Ascending aorta (tissue), 2 donors: ENCODE measurements around the gene KLHDC9. TPM values are rescaled to one million over a fixed set of nuclear protein-coding genes. Genes with fewer than 3 reads are reported as not detected.

Source experiments
- DNase-seq, 2 donors: peaks; one replicate each; pipeline ENCODE4 v3.0.0-alpha.2; 2019; ENCODE audit warnings: low spot score in 2 of 2
- H3K27ac ChIP-seq, 2 donors: fragments of 200-600 bp; sonication (generic); one replicate each; pipeline ENCODE4 v1.5.1; 2016 to 2017; ENCODE audit warnings: mild to moderate bottlenecking in 1 of 2
- H3K27me3 ChIP-seq: fragments of 200-600 bp; sonication (generic); one replicate; pipeline ENCODE4 v1.5.1; 2017
- H3K36me3 ChIP-seq, 2 donors: fragments of 200-600 bp; sonication (generic); one replicate each; pipeline ENCODE4 v1.5.1; 2016
- H3K4me1 ChIP-seq, 2 donors: fragments of 200-600 bp; sonication (generic); one replicate each; pipeline ENCODE4 v1.5.1; 2016 to 2017; ENCODE audit warnings: mild to moderate bottlenecking in 1 of 2
- H3K4me3 ChIP-seq, 2 donors: fragments of 200-600 bp; sonication (generic); one replicate each; pipeline ENCODE4 v1.5.1; 2016 to 2017; ENCODE audit warnings: mild to moderate bottlenecking in 1 of 2
- H3K9me3 ChIP-seq, 2 donors: fragments of 200-600 bp; sonication (generic); one replicate each; pipeline ENCODE4 v1.5.1; 2016
- intact Hi-C: fragments of 100-400 bp; cut with DNase I; formaldehyde crosslinking; loops from one replicate; pipeline ENCODE4 v1.15.1; 2023
- total RNA-seq: library from RNA; depleted of rRNA; stranded (reverse); fragments of >200 nt; gene quantifications from one replicate; pipeline ENCODE4 v1.1.0, GENCODE V29; 2016
- TF ChIP-seq, protein P1 (sequence below), 3 experiments: fragments of 200-600 bp in 2 of 3; fragments of 450-650 bp in 1 of 3; sonication (generic) in 2 of 3; IDR thresholded peaks; one replicate each; pipeline ENCODE4 v1.5.1; 2016 to 2019; ENCODE audit warnings: antibody characterized with exemption in 3 of 3, mild to moderate bottlenecking in 1 of 3, moderate library complexity in 1 of 3

The KLHDC9 gene
- total RNA-seq, 1 donor from 2014 or later = 0.32 TPM

DNA sequence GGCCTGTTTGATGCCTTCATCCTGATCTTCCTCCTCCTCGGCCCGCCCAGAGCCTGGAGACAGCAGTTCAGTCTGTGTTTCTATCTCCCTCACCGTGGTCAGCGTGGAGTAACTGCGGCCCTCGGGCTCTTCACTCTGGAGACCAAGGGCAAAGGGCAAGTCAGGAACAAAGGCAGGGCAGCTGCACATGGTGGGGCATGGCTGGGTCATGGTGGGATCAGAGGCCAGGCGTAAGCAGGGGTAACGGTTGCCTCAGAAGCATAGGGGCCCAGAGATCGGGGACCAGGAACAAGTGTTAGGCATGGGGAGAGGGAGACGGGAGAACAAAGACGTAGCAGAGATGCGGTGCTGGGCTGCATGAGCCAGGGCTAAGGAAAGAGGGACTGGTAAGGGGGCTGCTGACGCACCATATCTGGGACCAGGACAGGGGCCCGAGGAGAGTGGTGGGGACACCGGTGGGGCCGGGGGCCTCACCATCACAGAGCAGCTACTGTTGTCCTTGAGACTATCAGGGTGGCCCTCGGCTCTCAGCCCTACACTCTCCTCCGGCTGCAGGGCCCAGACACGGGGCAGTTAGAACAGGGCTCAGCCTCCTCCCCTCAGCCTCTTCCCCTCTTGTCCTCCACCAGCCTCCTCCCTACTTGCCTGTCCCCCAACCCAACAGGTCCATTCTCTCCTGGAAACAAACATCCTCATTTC, 25.3 kb upstream of the KLHDC9 start:
- TF ChIP-seq, protein P1, sequence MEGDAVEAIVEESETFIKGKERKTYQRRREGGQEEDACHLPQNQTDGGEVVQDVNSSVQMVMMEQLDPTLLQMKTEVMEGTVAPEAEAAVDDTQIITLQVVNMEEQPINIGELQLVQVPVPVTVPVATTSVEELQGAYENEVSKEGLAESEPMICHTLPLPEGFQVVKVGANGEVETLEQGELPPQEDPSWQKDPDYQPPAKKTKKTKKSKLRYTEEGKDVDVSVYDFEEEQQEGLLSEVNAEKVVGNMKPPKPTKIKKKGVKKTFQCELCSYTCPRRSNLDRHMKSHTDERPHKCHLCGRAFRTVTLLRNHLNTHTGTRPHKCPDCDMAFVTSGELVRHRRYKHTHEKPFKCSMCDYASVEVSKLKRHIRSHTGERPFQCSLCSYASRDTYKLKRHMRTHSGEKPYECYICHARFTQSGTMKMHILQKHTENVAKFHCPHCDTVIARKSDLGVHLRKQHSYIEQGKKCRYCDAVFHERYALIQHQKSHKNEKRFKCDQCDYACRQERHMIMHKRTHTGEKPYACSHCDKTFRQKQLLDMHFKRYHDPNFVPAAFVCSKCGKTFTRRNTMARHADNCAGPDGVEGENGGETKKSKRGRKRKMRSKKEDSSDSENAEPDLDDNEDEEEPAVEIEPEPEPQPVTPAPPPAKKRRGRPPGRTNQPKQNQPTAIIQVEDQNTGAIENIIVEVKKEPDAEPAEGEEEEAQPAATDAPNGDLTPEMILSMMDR (IDR thresholded peaks at IDR 0.05) = no peak
- H3K9me3 ChIP-seq = no peaks in the 10 kb centered on the region
- intact Hi-C loops = no loop called here

DNA sequence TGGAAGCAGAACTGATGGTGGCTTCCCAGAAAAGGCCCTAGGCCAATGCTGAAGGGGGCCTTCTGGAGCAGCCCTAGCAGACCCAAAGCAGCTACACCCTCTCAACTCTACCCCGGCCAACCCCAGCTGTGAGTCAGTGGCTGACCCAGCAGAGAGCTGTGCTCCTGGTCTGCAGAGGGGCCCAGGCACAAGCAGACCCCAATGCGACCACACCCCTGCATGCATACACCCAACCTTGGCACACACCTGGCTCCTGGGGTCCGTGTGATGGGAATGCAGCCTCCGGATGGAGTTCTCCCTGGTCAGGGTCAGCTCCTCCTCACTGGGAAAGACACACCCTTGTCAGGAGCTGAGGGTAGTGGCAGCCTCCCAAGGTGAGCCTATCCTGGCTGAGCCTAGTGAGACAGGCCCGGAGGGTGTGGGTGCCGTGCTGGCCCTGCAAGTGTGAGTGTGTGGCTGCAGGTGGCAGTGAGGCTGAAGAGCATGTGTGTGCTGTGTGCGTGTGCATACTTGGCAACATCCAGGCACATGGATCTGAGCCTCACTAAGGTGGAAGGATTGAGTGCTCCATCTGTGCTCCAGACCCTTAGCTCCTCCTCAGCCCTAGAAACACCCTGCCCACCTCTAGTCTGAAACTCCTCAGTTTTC, 24.6 kb upstream of the KLHDC9 start:
- DNase-seq = no peak
- Histone ChIP-seq H3K27ac (no peak overlapping the region), H3K36me3 (no peaks in the 10 kb centered on the region), H3K4me3 (no peak overlapping the region), H3K4me1 (no peaks in the 10 kb centered on the region), H3K27me3 (no peaks in the 10 kb centered on the region), H3K9me3 (no peaks in the 10 kb centered on the region)
- intact Hi-C loops = no loop called here
- TF ChIP-seq, protein P1 (IDR thresholded peaks at IDR 0.05) = no peak

More for the DNA sequence above, 25.3 kb upstream of the KLHDC9 start:
- no peaks in the 10 kb centered on the region for H3K36me3 ChIP-seq
- H3K27me3 ChIP-seq = no peaks in the 10 kb centered on the region
- DNase-seq = no peak
- no peaks in the 10 kb centered on the region for H3K4me1 ChIP-seq
- H3K4me3 ChIP-seq = no peak overlapping the region
- no peak overlapping the region for H3K27ac ChIP-seq

DNA sequence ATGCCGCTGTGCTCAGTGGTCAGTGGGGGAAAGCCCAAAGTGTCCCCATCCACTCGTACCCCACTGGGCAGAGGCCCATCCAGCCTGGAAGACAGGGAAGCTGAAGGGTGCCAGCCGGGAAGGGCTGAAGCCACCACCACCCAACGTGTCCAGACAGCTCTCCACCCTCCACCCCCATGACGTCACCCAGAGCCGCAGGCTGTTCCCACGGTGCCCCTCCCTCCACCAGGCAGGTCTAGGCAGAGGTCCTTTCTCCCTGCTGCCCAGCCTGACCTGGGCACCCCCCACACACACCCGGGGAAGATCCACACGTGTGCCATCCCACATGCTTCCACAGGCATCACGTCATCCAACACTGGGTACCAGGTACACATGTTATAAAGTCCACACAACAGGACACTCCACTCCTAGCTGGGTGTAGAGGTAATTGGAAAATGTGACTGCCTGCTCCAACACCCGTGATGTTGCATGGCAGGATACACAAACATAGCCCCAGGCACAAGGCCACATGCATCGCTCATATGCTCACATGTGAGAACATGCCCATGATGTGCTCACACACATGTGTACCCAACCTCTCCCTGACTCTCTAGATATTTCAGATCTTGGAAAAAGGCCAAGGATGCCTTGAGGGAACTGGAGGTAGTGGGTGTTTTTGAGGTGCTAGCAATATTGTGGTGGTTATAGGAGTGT, 23.3 kb upstream of the KLHDC9 start:
- H3K9me3 ChIP-seq = no peaks in the 10 kb centered on the region
- no peak overlapping the region for H3K27ac ChIP-seq
- no peaks in the 10 kb centered on the region for H3K4me1 ChIP-seq
- H3K36me3 ChIP-seq = no peaks in the 10 kb centered on the region
- no peak for DNase-seq
- H3K4me3 ChIP-seq = no peak overlapping the region
- TF ChIP-seq, protein P1 (IDR thresholded peaks at IDR 0.05) = no peak
- intact Hi-C loops = no loop called here
- H3K27me3 ChIP-seq = no peaks in the 10 kb centered on the region

DNA sequence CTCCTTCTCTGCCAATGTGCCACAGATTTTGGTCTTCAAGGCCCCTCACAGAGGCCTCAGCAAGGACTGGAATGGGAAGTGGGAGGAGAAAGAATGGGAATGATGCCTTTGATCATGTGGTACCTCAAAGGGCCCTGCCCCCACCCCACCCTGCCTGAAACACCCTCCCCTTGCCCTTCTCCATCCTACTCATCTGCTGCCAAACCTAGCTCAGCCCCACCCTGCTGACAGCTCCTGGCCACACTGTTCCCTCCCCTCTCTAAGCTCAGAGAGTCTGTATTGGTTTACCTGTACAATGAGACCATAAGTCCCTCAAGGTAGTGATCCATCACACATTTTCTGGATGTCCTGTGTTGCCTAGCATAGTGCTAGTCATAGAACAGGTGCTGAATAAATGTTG, 21.8 kb upstream of the KLHDC9 start:
- no peaks in the 10 kb centered on the region for H3K9me3 ChIP-seq
- no peaks in the 10 kb centered on the region for H3K27me3 ChIP-seq
- TF ChIP-seq, protein P1 (IDR thresholded peaks at IDR 0.05) = no peak
- H3K4me1 ChIP-seq = no peaks in the 10 kb centered on the region
- no peaks in the 10 kb centered on the region for H3K36me3 ChIP-seq
- DNase-seq = no peak
- intact Hi-C loops = no loop called here
- H3K4me3 ChIP-seq = no peak overlapping the region
- H3K27ac ChIP-seq = no peak overlapping the region

DNA sequence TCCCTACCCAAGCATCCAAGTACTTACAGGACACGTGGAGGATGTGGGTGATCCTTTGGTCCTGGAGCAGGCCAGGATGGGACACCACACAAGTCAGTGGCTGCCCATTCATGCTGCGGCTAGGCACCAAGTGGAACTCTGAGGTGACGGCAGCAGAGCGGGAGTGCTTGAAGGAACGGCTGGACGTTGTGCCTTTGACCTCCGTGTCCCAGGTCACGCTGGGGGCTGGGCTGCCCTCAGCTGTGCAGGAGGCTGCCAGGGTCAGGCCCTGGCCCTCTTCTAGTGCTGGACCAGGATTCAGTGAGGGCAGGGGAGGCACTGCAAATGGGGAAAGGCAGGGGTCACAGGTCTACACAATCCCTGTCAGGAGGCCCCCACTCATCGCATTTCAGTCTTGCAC, 20.7 kb upstream of the KLHDC9 start:
- TF ChIP-seq, protein P1 (IDR thresholded peaks at IDR 0.05) = no peak
- Histone ChIP-seq H3K4me1 (no peaks in the 10 kb centered on the region), H3K4me3 (no peak overlapping the region), H3K27ac (no peak overlapping the region), H3K9me3 (no peaks in the 10 kb centered on the region), H3K36me3 (no peaks in the 10 kb centered on the region), H3K27me3 (no peaks in the 10 kb centered on the region)
- DNase-seq = no peak
- intact Hi-C loops = no loop called here
